Transverse colon (tissue), 4 donors: ENCODE measurements around the gene SHC3. TPM values are rescaled to one million over a fixed set of nuclear protein-coding genes. Genes with fewer than 3 reads are reported as not detected.

Experiments used
- DNase-seq: peaks from one replicate; pipeline ENCODE4 v3.0.0-alpha.2; 2019
- H3K27ac ChIP-seq, 4 donors: fragments of 200-600 bp; sonication (generic); 2 replicates each; pipeline ENCODE4 v1.5.1; 2016 to 2018; ENCODE audit warnings: inconsistent platforms in 4 of 4
- H3K27me3 ChIP-seq: fragments of 200-600 bp; sonication (generic); 2 replicates; pipeline ENCODE4 v1.5.1; 2017; ENCODE audit warnings: inconsistent platforms
- H3K36me3 ChIP-seq, 4 donors: fragments of 200-600 bp; sonication (generic); 2 replicates each; pipeline ENCODE4 v1.5.1; 2017 to 2019; ENCODE audit warnings: inconsistent platforms in 4 of 4
- H3K4me1 ChIP-seq, 4 donors: fragments of 200-600 bp; sonication (generic); 2 replicates each; pipeline ENCODE4 v1.5.1; 2017 to 2020; ENCODE audit warnings: inconsistent platforms in 4 of 4
- H3K4me3 ChIP-seq, 4 donors: fragments of 200-600 bp; sonication (generic); 1 replicate in 1 of 4; 2 replicates in 3 of 4; pipeline versions ENCODE4 v1.5.1 to v1.6.1; 2017 to 2019; ENCODE audit warnings: inconsistent platforms in 4 of 4
- H3K9me3 ChIP-seq, 2 donors: fragments of 200-600 bp; sonication (generic); 2 replicates each; pipeline ENCODE4 v1.5.1; 2017 to 2019; ENCODE audit warnings: inconsistent platforms in 2 of 2
- CTCF ChIP-seq, 5 experiments: fragments of 200-600 bp in 3 of 5; fragments of 450-650 bp in 2 of 5; sonication (generic) in 3 of 5; IDR thresholded peaks; 1 replicate in 2 of 5; 2 replicates in 3 of 5; pipeline ENCODE4 v1.5.1; 2016 to 2017; ENCODE audit warnings: antibody characterized with exemption in 5 of 5, inconsistent platforms in 3 of 5, mild to moderate bottlenecking in 2 of 5, moderate library complexity in 1 of 5
- EP300 ChIP-seq: sonication (generic); formaldehyde crosslinking; IDR thresholded peaks from one replicate; pipeline ENCODE4 v1.6.1; 2017; ENCODE audit warnings: antibody characterized with exemption, low read depth
- POLR2A ChIP-seq: fragments of 450-650 bp; IDR thresholded peaks from one replicate; pipeline ENCODE4 v1.6.1; 2016; ENCODE audit warnings: antibody characterized with exemption, mild to moderate bottlenecking, moderate library complexity
- POLR2AphosphoS5 ChIP-seq, 3 donors: sonication (generic); formaldehyde crosslinking; IDR thresholded peaks; one replicate each; pipeline ENCODE4 v1.6.1; 2016; ENCODE audit warnings: antibody characterized with exemption in 3 of 3
- WGBS, 2 donors: methylation state at CpG; one replicate each; pipeline ENCODE4 v1.1.5; 2018; ENCODE audit warnings: low coverage in 1 of 2; 5-methylcytosine and 5-hydroxymethylcytosine counted together
- in situ Hi-C, 4 donors: fragments of 200-750 bp; cut with MboI; loops; one replicate each; pipeline versions ENCODE4 v1.15.0 to v1.15.1; 2017; ENCODE audit warnings: low sequenced_read_pairs in 3 of 4, low pct_ligation_motif_present in 1 of 4, low pct_unique_long_range_greater_than_20kb in 1 of 4
- intact Hi-C: fragments of 100-400 bp; cut with DNase I; formaldehyde crosslinking; loops from one replicate; pipeline ENCODE4 v1.15.1; 2023; ENCODE audit warnings: low total_unique reads
- total RNA-seq, 4 donors: library from RNA; depleted of rRNA; stranded (reverse); fragments of >200 nt; gene quantifications; one replicate each; pipeline ENCODE4 v1.1.0, GENCODE V29; 2016

Gene SHC3
- total RNA-seq, 4 donors from 2014 or later = 1.1 to 4.8 (median 2.7) TPM

GRCh38 chr9:89153232-89154017 is 25.2 kb downstream of the SHC3 start:
- Histone ChIP-seq H3K27me3 (no peaks in the 10 kb centered on the region), H3K4me1 (no peaks in the 10 kb centered on the region), H3K9me3 (no peaks in the 10 kb centered on the region), H3K27ac (no peak overlapping the region), H3K4me3 (no peak overlapping the region), H3K36me3 (no peaks in the 10 kb centered on the region)
- no peak for DNase-seq
- TF ChIP-seq POLR2A = no peak
- no peak for TF ChIP-seq EP300
- TF ChIP-seq POLR2AphosphoS5 (IDR thresholded peaks at IDR 0.05) = no peak
- no peak for TF ChIP-seq CTCF (IDR thresholded peaks at IDR 0.05)
- 70 to 71% methylated on average over 8 to 14 of the region's 14 CpGs for WGBS, 2 donors
- intact Hi-C loops = no loop called here
- in situ Hi-C loops = no loop called here

GRCh38 chr9:89149726-89150125 is 28.9 kb downstream of the SHC3 start:
- no peaks in the 10 kb centered on the region for H3K9me3 ChIP-seq
- no peak for TF ChIP-seq CTCF (IDR thresholded peaks at IDR 0.05)
- TF ChIP-seq POLR2A = no peak
- TF ChIP-seq EP300 = no peak
- TF ChIP-seq POLR2AphosphoS5 (IDR thresholded peaks at IDR 0.05) = no peak
- intact Hi-C loops (no loop called here), in situ Hi-C loops (no loop called here)
- no peak overlapping the region for H3K4me3 ChIP-seq
- H3K4me1 ChIP-seq = no peaks in the 10 kb centered on the region
- 79 to 100% methylated on average over 3 of the region's 3 CpGs for WGBS, 2 donors
- no peaks in the 10 kb centered on the region for H3K36me3 ChIP-seq
- no peak for DNase-seq
- H3K27ac ChIP-seq = no peak overlapping the region
- no peaks in the 10 kb centered on the region for H3K27me3 ChIP-seq

- no peak for DNase-seq
- WGBS, 2 donors = 76 to 86% methylated on average over 3 of the region's 3 CpGs
- no peaks in the 10 kb centered on the region for H3K36me3 ChIP-seq
- no peaks in the 10 kb centered on the region for H3K4me1 ChIP-seq
- intact Hi-C loops = no loop called here
- TF ChIP-seq POLR2A (no peak), CTCF (IDR thresholded peaks at IDR 0.05) (no peak), EP300 (no peak), POLR2AphosphoS5 (IDR thresholded peaks at IDR 0.05) (no peak)
- no peaks in the 10 kb centered on the region for H3K27me3 ChIP-seq
- H3K27ac ChIP-seq = no peak overlapping the region
- H3K4me3 ChIP-seq = no peak overlapping the region
- no peaks in the 10 kb centered on the region for H3K9me3 ChIP-seq
- in situ Hi-C loops = no loop called here
These were observed 33.5 kb downstream of the SHC3 start for GRCh38 chr9:89145097-89145496.

GRCh38 chr9:89144238-89144637 is 34.4 kb downstream of the SHC3 start:
- H3K36me3 ChIP-seq = no peaks in the 10 kb centered on the region
- no peaks in the 10 kb centered on the region for H3K27me3 ChIP-seq
- H3K4me1 ChIP-seq = no peaks in the 10 kb centered on the region
- DNase-seq = no peak
- no peaks in the 10 kb centered on the region for H3K9me3 ChIP-seq
- in situ Hi-C loops (no loop called here), intact Hi-C loops (no loop called here)
- H3K27ac ChIP-seq = no peak overlapping the region
- 59 to 66% methylated on average over 2 of the region's 2 CpGs for WGBS, 2 donors
- TF ChIP-seq POLR2A (no peak), POLR2AphosphoS5 (IDR thresholded peaks at IDR 0.05) (no peak), EP300 (no peak), CTCF (IDR thresholded peaks at IDR 0.05) (no peak)
- no peak overlapping the region for H3K4me3 ChIP-seq
